Prostate gland (tissue), 2 donors: ENCODE data around the gene ACTL10. TPM values are rescaled to one million over a fixed set of nuclear protein-coding genes. Genes with fewer than 3 reads are reported as not detected.

ENCODE experiments used
- DNase-seq: peaks from one replicate; pipeline ENCODE4 v3.0.0-alpha.2; 2019; ENCODE audit warnings: low spot score
- H3K27ac ChIP-seq, 2 donors: fragments of 200-600 bp; sonication (generic); 2 replicates each; pipeline ENCODE4 v1.5.1; 2017 to 2019
- H3K27me3 ChIP-seq: fragments of 200-600 bp; sonication (generic); replicated peaks from 2 replicates; pipeline ENCODE4 v1.5.1; 2019; ENCODE audit not compliant: insufficient read depth
- H3K36me3 ChIP-seq, 2 donors: fragments of 200-600 bp; sonication (generic); 1 replicate in 1 of 2; 2 replicates in 1 of 2; pipeline versions ENCODE4 v1.5.1 to v1.8.1; 2017 to 2019
- H3K4me1 ChIP-seq: fragments of 200-600 bp; sonication (generic); replicated peaks from 2 replicates; pipeline ENCODE4 v1.5.1; 2019
- H3K4me3 ChIP-seq, 2 donors: fragments of 200-600 bp; sonication (generic); 2 replicates each; pipeline ENCODE4 v1.5.1; 2017 to 2019
- H3K9me3 ChIP-seq: fragments of 200-600 bp; sonication (generic); 2 replicates; pipeline ENCODE4 v1.5.1; 2017
- POLR2A ChIP-seq: fragments of 450-650 bp; IDR thresholded peaks from one replicate; pipeline ENCODE4 v1.6.1; 2016; ENCODE audit warnings: antibody characterized with exemption, mild to moderate bottlenecking
- POLR2AphosphoS5 ChIP-seq: sonication (generic); formaldehyde crosslinking; IDR thresholded peaks from one replicate; pipeline ENCODE4 v1.6.1; 2017; ENCODE audit warnings: antibody characterized with exemption
- WGBS: methylation state at CpG from one replicate; pipeline ENCODE4 v1.1.5; 2018; 5-methylcytosine and 5-hydroxymethylcytosine counted together
- intact Hi-C: fragments of 100-400 bp; cut with DNase I; formaldehyde crosslinking; loops from one replicate; pipeline ENCODE4 v1.14.2; 2022
- total RNA-seq, 2 donors: library from RNA; depleted of rRNA; stranded (reverse); fragments of >200 nt; gene quantifications; one replicate each; pipeline ENCODE4 v1.1.0, GENCODE V29; 2016
- TF ChIP-seq, protein P1 (sequence below), 4 experiments: fragments of 200-600 bp in 2 of 4; fragments of 450-650 bp in 2 of 4; sonication (generic) in 2 of 4; IDR thresholded peaks; 1 replicate in 3 of 4; 2 replicates in 1 of 4; pipeline ENCODE4 v1.5.1; 2016 to 2019; ENCODE audit warnings: antibody characterized with exemption in 4 of 4, mild to moderate bottlenecking in 2 of 4, moderate library complexity in 2 of 4

The ACTL10 gene
- total RNA-seq = 1 to 10 TPM; 7.9 to 8.5 TPM

DNA sequence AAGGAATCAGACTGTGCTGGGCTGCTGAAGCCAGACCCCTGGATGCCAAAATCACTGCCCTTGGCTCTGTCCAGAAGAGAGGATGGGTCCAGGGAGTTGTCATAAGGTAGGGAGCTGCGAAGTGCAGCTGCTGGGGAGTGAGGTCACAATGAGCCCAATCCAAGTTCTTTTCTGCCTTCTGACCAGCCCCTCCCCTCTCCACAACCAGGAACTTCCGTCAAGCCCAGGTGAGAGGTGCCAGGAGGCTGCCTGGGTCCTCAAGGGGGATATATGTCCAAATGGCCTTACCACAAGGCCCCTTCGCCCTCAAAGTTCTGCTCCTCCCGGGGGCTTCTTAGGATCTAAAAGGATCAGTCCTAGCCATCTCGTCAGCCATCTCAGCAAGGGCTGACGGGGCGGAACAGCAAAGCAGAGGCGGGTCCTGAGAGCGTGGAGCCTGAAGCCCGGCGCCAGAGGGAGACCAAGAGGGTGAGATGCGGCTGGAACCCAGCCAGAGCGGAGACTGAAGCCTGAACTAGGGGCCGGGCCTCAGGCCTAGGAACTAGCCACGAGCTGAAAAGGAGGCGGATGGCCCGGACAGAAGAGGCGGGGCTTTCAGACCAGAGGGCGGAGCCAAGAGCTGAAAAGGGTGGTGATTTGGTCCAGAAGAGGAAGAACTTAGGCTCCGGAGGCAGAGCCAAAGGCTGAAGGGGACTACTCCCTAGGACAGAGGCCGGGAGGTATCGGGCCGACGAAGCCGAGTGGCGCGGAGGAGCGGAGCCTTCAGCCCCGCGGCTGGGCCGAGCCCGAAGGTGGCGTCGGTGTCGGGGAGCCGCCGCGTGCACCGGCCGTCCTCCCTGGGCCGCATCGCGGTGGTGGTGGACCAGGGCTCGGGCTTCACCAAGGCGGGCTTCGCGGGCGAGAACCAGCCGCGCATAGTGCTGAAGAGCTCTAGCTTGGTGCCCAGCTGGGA, at the start of gene ACTL10:
Gene ACTL10 (plus strand): TSS at position 651 of the 952 bp plus-strand sequence. CDS start 555 bp downstream, outside the sequence.
- TF ChIP-seq POLR2A (peak; percentile 96), POLR2AphosphoS5 (peak; percentile 94)
- TF ChIP-seq, protein P1, sequence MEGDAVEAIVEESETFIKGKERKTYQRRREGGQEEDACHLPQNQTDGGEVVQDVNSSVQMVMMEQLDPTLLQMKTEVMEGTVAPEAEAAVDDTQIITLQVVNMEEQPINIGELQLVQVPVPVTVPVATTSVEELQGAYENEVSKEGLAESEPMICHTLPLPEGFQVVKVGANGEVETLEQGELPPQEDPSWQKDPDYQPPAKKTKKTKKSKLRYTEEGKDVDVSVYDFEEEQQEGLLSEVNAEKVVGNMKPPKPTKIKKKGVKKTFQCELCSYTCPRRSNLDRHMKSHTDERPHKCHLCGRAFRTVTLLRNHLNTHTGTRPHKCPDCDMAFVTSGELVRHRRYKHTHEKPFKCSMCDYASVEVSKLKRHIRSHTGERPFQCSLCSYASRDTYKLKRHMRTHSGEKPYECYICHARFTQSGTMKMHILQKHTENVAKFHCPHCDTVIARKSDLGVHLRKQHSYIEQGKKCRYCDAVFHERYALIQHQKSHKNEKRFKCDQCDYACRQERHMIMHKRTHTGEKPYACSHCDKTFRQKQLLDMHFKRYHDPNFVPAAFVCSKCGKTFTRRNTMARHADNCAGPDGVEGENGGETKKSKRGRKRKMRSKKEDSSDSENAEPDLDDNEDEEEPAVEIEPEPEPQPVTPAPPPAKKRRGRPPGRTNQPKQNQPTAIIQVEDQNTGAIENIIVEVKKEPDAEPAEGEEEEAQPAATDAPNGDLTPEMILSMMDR (IDR thresholded peaks at IDR 0.05) = peak in 2 of 4 experiments; percentile 43 to 50
- H3K4me1 ChIP-seq = peaks cover 7% of the 10 kb centered on the region
- WGBS = 14% methylated on average over 31 of the region's 50 CpGs
- H3K36me3 ChIP-seq = no peaks in the 10 kb centered on the region
- peak; percentile 96 for DNase-seq
- no peaks in the 10 kb centered on the region for H3K27me3 ChIP-seq
- intact Hi-C loops = loop anchor here (5.0 kb wide), 1 partner anchor 209 kb away; no protein-coding TSS in a partner anchor
- peak within 1 kb of the TSS; percentile 90 to 91 for H3K27ac ChIP-seq
- H3K9me3 ChIP-seq = no peaks in the 10 kb centered on the region
- H3K4me3 ChIP-seq = peak within 1 kb of the TSS; percentile 51 to 53

DNA sequence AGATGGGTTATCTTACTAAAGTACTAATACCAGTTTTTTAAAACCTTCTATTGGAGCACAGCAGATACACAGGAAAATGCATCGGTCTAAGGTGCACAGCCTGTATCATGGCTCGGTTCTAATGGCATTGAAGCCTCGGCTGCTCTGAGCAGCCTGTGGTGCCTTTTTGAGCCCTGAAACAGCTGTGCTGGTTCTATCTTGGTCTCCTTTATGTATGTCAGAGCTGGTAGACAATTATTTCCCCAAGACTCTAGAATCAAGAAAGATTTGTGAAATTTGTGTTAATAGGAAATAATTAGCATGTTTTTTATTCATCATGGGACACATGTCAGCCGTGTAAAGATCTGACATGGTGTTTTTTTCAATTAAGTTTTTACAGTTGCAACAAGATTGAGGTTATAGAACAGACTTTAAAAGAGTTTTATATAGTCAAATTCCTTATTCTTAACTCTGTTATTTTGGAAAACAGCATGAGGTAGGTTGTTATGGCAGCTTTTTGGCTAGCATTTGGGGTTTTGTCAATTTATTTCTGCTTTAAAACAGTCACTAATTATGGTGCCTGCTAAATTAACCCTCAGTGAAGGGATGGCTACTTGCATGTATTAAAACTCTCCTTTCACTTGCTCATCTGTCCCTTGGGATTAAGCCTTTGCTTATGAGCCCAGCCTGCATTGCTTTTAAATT, 44.9 kb upstream of the ACTL10 start:
- Histone ChIP-seq H3K27me3 (no peaks in the 10 kb centered on the region), H3K9me3 (no peaks in the 10 kb centered on the region), H3K36me3 (peaks cover 6 to 7% of the 10 kb centered on the region in 2 donors), H3K27ac (peak overlapping the region in 1 of 2 donors; percentile 65), H3K4me3 (no peak overlapping the region), H3K4me1 (no peaks in the 10 kb centered on the region)
- intact Hi-C loops = no loop called here
- 89% methylated on average over 4 of the region's 4 CpGs for WGBS
- TF ChIP-seq, protein P1 (IDR thresholded peaks at IDR 0.05) = no peak
- TF ChIP-seq POLR2A (no peak), POLR2AphosphoS5 (no peak)
- no peak for DNase-seq

DNA sequence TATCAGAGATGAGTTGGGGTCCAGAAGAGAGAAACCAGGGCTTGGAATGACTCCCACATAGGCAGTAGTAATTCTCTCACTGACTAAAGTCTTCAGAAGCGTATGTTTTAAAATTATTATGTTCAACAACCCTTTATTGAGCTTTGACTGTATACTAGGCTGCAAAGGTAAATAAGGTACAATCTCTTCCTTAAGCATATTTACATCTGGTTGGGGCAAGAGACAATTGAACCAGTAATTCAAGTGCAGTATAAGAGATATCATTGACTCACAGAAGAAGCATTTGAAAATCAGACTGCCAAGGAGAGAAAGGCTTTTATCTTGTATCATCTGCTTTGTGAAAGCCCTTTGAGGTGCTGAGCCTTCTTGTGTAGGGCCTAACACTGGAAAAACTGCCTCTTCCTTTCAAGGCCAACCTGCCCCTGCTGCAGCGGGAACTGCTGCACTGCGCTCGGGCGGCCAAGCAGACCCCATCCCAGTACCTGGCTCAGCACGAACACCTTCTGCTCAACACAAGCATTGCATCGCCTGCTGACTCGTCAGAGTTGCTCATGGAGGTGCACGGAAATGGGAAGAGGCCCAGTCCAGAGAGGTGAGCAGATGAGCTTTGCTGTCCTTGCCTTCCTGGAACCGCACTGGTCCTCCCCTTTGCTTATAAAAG, 43.9 kb upstream of the ACTL10 start:
- peaks cover 6 to 7% of the 10 kb centered on the region in 2 donors for H3K36me3 ChIP-seq
- H3K4me1 ChIP-seq = no peaks in the 10 kb centered on the region
- TF ChIP-seq POLR2A (no peak), POLR2AphosphoS5 (peak; percentile 72)
- H3K27me3 ChIP-seq = no peaks in the 10 kb centered on the region
- peak overlapping the region in 1 of 2 donors; percentile 17 for H3K4me3 ChIP-seq
- no peaks in the 10 kb centered on the region for H3K9me3 ChIP-seq
- WGBS = 84% methylated on average over 10 of the region's 10 CpGs
- DNase-seq = no peak
- intact Hi-C loops = no loop called here
- H3K27ac ChIP-seq = peak overlapping the region; percentile 34 to 65

DNA sequence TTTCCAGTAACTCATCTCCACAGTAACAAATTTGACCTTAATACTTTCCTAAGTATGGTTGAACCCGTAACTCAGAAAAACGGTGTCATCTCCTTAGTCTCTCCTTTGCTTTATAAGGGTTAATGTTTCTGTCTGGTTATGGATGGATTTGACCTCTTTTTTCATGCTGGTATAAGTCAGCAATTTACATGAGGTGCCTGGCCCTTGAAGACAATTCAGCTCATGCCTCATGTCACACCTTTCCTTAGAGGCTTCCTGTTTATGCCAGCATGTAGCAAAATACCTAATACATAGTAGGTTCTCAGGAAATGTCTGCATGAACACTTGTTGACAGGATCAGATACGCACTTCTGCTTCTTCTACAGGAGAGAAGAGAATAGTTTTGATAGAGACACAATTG, 42.3 kb upstream of the ACTL10 start:
- Histone ChIP-seq H3K9me3 (no peaks in the 10 kb centered on the region), H3K36me3 (peaks cover 6 to 7% of the 10 kb centered on the region in 2 donors), H3K27ac (peak overlapping the region in 1 of 2 donors; percentile 44), H3K4me1 (no peaks in the 10 kb centered on the region), H3K4me3 (no peak overlapping the region), H3K27me3 (no peaks in the 10 kb centered on the region)
- DNase-seq = no peak
- TF ChIP-seq POLR2AphosphoS5 (no peak), POLR2A (no peak)
- TF ChIP-seq, protein P1 (IDR thresholded peaks at IDR 0.05) = no peak
- 88% methylated on average over 3 of the region's 3 CpGs for WGBS
- intact Hi-C loops = no loop called here

DNA sequence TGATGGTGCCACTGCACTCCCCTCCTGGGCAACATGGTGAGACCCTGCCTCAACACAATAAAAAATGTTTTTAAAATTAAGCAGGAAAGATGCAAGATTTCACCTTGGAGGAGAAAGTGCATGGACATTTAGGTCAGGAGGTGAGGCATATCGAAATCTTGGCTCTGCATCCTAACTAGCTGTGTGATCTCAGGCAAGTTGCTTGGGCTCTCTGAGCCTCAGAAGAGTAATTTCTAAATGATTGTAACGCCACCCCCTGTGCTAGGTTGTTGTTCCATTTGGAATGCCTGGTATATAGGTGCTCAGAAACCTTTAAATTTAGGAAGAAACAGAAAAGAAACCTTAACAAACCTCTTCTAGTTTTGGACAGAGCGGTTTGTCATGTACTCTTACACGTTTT, 40.6 kb upstream of the ACTL10 start:
- Histone ChIP-seq H3K27me3 (no peaks in the 10 kb centered on the region), H3K4me1 (no peaks in the 10 kb centered on the region), H3K27ac (peak overlapping the region in 1 of 2 donors; percentile 12), H3K4me3 (no peak overlapping the region), H3K36me3 (peaks cover 7 to 9% of the 10 kb centered on the region in 2 donors), H3K9me3 (no peaks in the 10 kb centered on the region)
- intact Hi-C loops = no loop called here
- no peak for TF ChIP-seq POLR2A
- TF ChIP-seq, protein P1 (IDR thresholded peaks at IDR 0.05) = no peak
- TF ChIP-seq POLR2AphosphoS5 = no peak
- WGBS = 95% methylated on average over 4 of the region's 4 CpGs
- DNase-seq = no peak
